GM12873 (cell line): ENCODE data around the gene PRKCG.

ENCODE experiments used
- CTCF ChIP-seq: IDR thresholded peaks from 2 replicates; pipeline ENCODE4 v1.5.1; 2012; ENCODE audit warnings: low read depth, mild to moderate bottlenecking, moderate library complexity, low read length, control low read depth; ENCODE audit not compliant: insufficient read depth; ENCODE audit errors: missing control alignments

The PRKCG gene

GRCh38 chr19:53898636-53899341 is 16.8 kb downstream of the PRKCG start:
- TF ChIP-seq CTCF, result no peak

- TF ChIP-seq CTCF, result no peak
Observed at GRCh38 chr19:53900191-53900860, 18.3 kb downstream of the PRKCG start.

DNA sequence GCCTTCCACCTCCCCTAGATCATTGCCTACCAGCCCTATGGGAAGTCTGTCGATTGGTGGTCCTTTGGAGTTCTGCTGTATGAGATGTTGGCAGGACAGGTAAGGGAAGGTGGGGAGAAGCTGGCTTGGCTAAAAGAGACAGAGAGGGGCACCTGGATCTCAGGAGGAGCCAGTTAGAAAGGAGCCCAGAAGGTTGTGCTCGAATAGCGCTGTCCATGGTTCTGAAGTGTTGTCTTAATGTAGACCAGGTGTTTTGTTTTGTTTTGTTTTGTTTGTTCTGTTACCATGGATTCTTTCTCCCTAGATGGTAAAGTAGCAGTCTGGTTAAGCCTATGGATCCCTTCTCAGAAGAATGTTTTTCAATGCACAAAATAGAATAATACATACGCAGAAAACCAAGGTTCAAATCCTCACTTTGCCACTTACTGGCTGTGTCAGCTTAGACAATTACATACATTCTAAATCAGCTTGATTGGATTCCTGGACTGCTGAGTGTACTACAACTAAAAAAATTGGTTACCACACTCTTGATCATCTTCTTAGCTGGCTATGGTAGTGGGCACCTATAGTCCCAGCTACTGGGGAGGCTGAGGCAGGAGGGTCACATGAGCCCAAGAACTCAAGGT is 21.2 kb downstream of the PRKCG start:
- TF ChIP-seq CTCF, result no peak

DNA sequence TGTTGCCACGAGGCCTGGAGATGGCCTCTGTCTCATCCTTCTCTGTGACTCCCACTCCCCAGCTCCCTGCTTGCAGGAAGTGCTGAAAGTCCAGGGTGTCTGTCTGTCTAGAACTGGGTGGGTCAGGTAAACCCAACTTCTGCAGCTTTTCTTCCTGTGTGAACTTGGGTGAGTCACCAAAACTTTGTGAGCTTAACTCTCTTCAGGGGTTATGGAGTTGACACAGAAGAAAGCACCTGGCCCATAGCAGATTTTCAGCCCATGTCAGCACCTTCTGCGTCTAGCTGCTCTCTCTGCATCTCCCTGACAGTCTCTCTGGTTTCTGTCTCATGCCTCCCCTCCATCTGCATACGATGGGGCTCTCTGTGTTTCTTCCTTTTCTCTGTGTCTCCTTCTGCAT is 22.9 kb downstream of the PRKCG start:
- no peak for TF ChIP-seq CTCF

DNA sequence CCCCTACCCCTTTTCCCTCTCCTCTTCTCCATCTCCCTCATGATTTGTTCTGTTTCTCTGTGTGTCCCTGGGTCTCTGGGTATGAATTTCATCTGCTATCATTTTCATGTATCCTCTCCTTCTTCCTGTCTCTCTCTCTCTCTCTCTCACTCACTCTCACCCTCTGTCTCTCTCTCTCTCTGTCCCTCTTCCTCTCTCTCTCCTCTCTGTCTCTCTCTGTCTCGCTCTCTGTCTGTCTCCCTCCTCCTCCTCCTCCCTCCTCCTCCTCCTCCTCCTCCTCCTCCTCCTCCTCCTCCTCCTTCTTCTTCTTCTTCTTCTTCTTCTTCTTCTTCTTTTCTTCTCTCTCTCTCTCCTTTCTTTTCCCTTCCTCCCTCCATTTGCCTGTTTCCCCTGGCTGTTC is 23.8 kb downstream of the PRKCG start:
- no peak for TF ChIP-seq CTCF

- TF ChIP-seq CTCF, result peak; percentile 87
Observed at GRCh38 chr19:53906211-53907192, 24.5 kb downstream of the PRKCG start.
